ENCODE results near the gene IRX3.

IRX3 gene

DNA sequence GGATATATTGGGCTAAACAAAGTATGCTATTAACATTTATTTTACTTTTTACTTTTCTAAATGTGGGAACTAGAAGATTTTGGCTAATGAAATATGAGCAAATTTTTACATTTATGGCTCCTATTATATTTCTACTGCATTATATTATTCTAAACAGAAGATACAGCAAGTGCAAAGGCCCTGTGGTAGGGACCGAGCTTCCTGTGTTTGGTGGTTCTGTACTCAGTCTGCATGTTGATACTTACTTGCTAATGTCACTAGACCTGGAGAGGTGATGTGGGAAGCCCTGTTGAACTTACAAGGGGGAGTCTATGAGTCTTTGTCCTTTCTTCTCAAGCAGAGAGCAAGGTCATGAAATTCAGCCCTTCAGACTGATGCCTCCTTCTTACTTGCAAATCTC is 10.0 kb upstream of the IRX3 start:
- TF ChIP-seq EZH2phosphoT487 (IDR thresholded peaks at IDR 0.05; ENCODE audit: low read length) (no peak), EZH2 (optimal IDR thresholded peaks at IDR 0.05; ENCODE audit: low read depth, low read length) (no peak)
- TF ChIP-seq, protein P1, sequence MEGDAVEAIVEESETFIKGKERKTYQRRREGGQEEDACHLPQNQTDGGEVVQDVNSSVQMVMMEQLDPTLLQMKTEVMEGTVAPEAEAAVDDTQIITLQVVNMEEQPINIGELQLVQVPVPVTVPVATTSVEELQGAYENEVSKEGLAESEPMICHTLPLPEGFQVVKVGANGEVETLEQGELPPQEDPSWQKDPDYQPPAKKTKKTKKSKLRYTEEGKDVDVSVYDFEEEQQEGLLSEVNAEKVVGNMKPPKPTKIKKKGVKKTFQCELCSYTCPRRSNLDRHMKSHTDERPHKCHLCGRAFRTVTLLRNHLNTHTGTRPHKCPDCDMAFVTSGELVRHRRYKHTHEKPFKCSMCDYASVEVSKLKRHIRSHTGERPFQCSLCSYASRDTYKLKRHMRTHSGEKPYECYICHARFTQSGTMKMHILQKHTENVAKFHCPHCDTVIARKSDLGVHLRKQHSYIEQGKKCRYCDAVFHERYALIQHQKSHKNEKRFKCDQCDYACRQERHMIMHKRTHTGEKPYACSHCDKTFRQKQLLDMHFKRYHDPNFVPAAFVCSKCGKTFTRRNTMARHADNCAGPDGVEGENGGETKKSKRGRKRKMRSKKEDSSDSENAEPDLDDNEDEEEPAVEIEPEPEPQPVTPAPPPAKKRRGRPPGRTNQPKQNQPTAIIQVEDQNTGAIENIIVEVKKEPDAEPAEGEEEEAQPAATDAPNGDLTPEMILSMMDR (IDR thresholded peaks at IDR 0.05; ENCODE audit: low read length), result no peak
- no peak for DNase-seq
- H3K27me3 ChIP-seq (replicated peaks; ENCODE audit: insufficient read depth, low read length), result no peaks in the 10 kb centered on the region
- no peaks in the 10 kb centered on the region for H3F3A ChIP-seq (ENCODE audit: insufficient read depth, low read length)
- H3K9me2 ChIP-seq (replicated peaks; ENCODE audit: insufficient read depth, low read length), result no peaks in the 10 kb centered on the region
- no peaks in the 10 kb centered on the region for H3K79me2 ChIP-seq (ENCODE audit: low read length)
- H3K9ac ChIP-seq (ENCODE audit: low read length), result no peak overlapping the region
- H2AFZ ChIP-seq (ENCODE audit: low read length), result no peak overlapping the region
- no peak overlapping the region for H3K4me3 ChIP-seq (ENCODE audit: low read length)
- H3K4me1 ChIP-seq (ENCODE audit: low read length), result no peaks in the 10 kb centered on the region
- no peaks in the 10 kb centered on the region for H4K20me1 ChIP-seq (ENCODE audit: insufficient read depth, low read length)
- H3K27ac ChIP-seq (ENCODE audit: low read length), result no peak overlapping the region
- H3K36me3 ChIP-seq (replicated peaks; ENCODE audit: insufficient read depth, low read length), result no peaks in the 10 kb centered on the region
- H3K4me2 ChIP-seq (ENCODE audit: low read depth, low read length), result no peak overlapping the region
- H3K9me3 ChIP-seq (replicated peaks; ENCODE audit: insufficient read depth, low read length), result no peaks in the 10 kb centered on the region

DNA sequence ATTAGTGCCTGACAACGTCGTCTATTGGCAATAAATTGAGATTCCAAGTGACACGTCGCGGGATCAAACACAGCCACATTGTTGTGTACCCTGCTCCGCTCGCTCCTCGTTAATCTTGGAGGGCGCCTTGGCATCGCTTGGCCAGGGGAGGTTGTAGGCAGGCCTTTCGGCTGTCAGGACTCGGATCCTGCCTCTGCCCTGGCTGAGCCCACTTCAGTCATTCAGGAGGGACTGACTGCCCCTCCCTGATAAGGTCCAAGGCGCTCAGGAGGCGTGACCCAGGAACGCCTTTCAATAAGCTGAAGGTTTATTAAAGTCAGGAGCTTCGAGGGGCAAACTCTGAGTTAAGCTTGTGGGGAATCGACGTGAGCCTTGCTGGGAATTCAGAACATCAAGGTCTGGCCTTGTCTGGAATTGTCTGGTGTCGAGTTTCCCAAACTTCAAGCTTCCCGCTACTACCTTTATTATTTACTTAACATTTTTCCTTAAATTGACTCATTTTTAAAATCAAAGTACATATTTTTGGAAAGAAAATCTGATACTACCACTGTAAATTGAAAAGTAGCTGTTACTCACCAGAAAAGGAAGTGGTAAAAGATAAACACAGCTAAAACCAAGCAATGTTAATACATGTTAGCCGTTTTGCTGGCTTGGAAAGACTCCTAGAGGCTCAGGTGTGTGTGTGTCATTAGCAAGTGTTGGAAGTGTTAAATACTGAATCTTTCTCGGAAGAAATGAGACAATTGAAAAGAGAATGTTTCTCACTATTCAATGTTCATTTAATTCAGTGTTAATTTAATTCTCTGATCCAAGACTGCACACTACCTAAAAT is 5.3 kb upstream of the IRX3 start:
- DNase-seq, result no peak
- Histone ChIP-seq H3K9me2 (replicated peaks; ENCODE audit: insufficient read depth, low read length) (no peaks in the 10 kb centered on the region), H3K4me3 (ENCODE audit: low read length) (no peak overlapping the region), H3K9me3 (replicated peaks; ENCODE audit: insufficient read depth, low read length) (no peaks in the 10 kb centered on the region), H3K9ac (ENCODE audit: low read length) (no peak overlapping the region), H3F3A (ENCODE audit: insufficient read depth, low read length) (no peaks in the 10 kb centered on the region), H3K4me2 (ENCODE audit: low read depth, low read length) (no peak overlapping the region), H3K79me2 (ENCODE audit: low read length) (no peaks in the 10 kb centered on the region), H3K27ac (ENCODE audit: low read length) (no peak overlapping the region), H4K20me1 (ENCODE audit: insufficient read depth, low read length) (no peaks in the 10 kb centered on the region), H3K27me3 (replicated peaks; ENCODE audit: insufficient read depth, low read length) (no peaks in the 10 kb centered on the region), H2AFZ (ENCODE audit: low read length) (no peak overlapping the region), H3K36me3 (replicated peaks; ENCODE audit: insufficient read depth, low read length) (no peaks in the 10 kb centered on the region), H3K4me1 (ENCODE audit: low read length) (no peaks in the 10 kb centered on the region)
- no peak for TF ChIP-seq EZH2phosphoT487 (IDR thresholded peaks at IDR 0.05; ENCODE audit: low read length)
- TF ChIP-seq, protein P1 (IDR thresholded peaks at IDR 0.05; ENCODE audit: low read length), result no peak
- TF ChIP-seq EZH2 (optimal IDR thresholded peaks at IDR 0.05; ENCODE audit: low read depth, low read length), result no peak

DNA sequence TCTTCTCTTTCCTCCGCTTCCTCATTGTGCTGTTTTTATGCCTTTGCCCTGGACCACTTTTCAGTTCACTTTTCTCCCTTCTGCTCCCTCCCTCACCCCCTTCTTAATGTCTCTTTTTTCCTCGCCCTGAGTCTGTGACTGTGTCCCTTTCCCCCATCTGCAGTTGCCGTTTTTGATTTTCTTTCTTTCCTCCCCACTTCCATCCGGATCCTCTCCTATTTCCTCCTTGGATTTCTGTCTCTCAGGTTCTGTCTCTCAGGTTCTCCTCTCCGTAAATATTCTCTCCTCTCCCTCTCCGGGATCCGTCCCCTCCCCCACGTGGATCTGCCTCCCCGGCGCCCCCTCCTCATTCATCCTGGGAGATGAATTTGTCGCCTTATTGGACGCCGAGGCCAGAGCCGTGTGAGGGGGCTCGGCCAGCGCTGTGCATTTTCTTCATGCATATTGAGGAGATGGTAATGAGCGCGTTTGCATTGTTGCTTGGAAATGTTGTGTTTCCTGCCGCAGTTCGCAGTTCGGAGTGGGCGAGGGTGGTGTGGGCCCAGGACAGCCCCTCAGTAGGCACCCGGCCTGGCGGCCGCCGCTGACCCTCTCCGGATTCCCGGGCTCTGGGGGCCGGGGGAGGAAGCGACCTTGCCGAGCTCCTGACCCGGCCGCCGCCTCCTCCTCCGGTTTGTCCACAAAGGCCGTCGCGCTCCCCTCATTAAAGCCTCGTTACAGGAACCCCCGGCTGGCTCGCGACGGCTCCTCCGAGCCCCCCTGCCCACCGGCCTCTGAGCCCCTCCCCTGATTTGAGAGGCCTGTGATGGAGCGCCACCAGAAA is 4.5 kb upstream of the IRX3 start:
- TF ChIP-seq EZH2 (optimal IDR thresholded peaks at IDR 0.05; ENCODE audit: low read depth, low read length) (no peak), EZH2phosphoT487 (IDR thresholded peaks at IDR 0.05; ENCODE audit: low read length) (no peak)
- TF ChIP-seq, protein P1 (IDR thresholded peaks at IDR 0.05; ENCODE audit: low read length), result no peak
- no peak overlapping the region for H3K9ac ChIP-seq (ENCODE audit: low read length)
- H3K27ac ChIP-seq (ENCODE audit: low read length), result no peak overlapping the region
- H4K20me1 ChIP-seq (ENCODE audit: insufficient read depth, low read length), result no peaks in the 10 kb centered on the region
- H3K36me3 ChIP-seq (replicated peaks; ENCODE audit: insufficient read depth, low read length), result no peaks in the 10 kb centered on the region
- no peaks in the 10 kb centered on the region for H3K9me2 ChIP-seq (replicated peaks; ENCODE audit: insufficient read depth, low read length)
- H3K4me1 ChIP-seq (ENCODE audit: low read length), result no peaks in the 10 kb centered on the region
- H3K9me3 ChIP-seq (replicated peaks; ENCODE audit: insufficient read depth, low read length), result no peaks in the 10 kb centered on the region
- no peaks in the 10 kb centered on the region for H3F3A ChIP-seq (ENCODE audit: insufficient read depth, low read length)
- H2AFZ ChIP-seq (ENCODE audit: low read length), result no peak overlapping the region
- H3K79me2 ChIP-seq (ENCODE audit: low read length), result no peaks in the 10 kb centered on the region
- H3K27me3 ChIP-seq (replicated peaks; ENCODE audit: insufficient read depth, low read length), result no peaks in the 10 kb centered on the region
- no peak for DNase-seq
- no peak overlapping the region for H3K4me2 ChIP-seq (ENCODE audit: low read depth, low read length)
- no peak overlapping the region for H3K4me3 ChIP-seq (ENCODE audit: low read length)
